ENCODE data around the gene PTPN14.
"Not testable (repeated sequence)": the region's sequence is repeated elsewhere in the genome, so short reads cannot be mapped to it uniquely, and the experiment has no call there.

PTPN14 gene

DNA sequence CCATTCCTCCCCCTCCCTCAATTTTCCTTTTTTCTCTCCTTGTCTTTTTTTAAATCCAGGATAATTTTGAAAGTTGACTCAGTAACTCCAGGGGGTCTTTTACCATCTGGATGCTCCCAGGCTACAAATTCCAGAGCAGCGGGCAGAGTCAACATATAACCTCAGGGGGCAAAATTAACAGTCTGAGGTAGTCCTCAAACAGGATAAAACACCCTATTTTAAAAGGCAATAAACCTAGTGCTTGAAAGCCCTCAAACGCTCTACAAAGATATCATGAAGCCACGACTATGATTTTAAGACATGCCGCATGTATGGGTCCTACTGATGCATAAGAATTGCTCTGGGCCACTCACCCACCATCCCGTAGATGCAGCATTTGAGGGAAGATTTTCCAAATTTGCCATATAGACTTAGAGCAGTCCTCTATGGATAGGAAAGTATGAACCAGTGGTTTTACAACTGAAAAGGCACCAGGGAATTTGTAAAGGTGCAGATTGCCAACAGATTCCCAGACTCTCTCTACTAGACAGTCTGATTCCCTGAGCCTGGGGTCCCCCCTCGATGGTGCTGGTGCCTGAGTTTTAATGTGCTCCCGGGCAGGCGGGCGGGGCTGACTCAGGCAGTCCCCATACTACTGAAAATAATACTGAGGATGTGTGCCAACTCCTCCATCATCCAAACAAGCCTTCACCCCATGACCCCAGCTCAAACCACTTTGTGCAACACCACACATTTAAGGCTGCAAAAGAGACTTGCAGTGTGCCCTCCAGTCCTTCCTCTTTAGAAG lies 37.2 kb downstream of the PTPN14 start:
- DNase-seq (ENCODE audit: extremely low read depth, low read depth), result no peak

DNA sequence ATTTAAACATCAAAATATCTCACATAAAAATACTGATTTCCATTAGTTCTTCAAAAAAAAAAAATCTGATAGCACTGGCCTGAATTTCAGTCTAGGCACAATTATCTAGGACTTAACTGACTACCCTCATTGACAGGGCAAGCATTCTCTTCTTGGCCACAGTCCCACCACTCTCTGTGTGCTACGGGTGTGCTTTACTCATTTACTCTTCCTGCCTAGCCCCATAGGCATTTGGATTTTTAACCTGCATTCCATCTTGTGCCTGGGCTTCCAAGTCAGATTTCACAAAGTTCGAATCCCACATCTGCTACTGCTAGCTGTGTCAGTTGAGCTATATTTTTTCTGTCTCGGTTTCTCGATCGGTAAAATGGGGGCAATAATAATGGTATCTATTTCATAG lies 38.0 kb downstream of the PTPN14 start:
- TF ChIP-seq, protein P1, sequence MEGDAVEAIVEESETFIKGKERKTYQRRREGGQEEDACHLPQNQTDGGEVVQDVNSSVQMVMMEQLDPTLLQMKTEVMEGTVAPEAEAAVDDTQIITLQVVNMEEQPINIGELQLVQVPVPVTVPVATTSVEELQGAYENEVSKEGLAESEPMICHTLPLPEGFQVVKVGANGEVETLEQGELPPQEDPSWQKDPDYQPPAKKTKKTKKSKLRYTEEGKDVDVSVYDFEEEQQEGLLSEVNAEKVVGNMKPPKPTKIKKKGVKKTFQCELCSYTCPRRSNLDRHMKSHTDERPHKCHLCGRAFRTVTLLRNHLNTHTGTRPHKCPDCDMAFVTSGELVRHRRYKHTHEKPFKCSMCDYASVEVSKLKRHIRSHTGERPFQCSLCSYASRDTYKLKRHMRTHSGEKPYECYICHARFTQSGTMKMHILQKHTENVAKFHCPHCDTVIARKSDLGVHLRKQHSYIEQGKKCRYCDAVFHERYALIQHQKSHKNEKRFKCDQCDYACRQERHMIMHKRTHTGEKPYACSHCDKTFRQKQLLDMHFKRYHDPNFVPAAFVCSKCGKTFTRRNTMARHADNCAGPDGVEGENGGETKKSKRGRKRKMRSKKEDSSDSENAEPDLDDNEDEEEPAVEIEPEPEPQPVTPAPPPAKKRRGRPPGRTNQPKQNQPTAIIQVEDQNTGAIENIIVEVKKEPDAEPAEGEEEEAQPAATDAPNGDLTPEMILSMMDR (IDR thresholded peaks at IDR 0.05; ENCODE audit: low read depth, low read length), result no peak
- no peak for DNase-seq (ENCODE audit: extremely low read depth, low read depth)

More for the DNA sequence above, 37.2 kb downstream of the PTPN14 start:
- TF ChIP-seq, protein P1 (IDR thresholded peaks at IDR 0.05; ENCODE audit: low read depth, low read length), result no peak

DNA sequence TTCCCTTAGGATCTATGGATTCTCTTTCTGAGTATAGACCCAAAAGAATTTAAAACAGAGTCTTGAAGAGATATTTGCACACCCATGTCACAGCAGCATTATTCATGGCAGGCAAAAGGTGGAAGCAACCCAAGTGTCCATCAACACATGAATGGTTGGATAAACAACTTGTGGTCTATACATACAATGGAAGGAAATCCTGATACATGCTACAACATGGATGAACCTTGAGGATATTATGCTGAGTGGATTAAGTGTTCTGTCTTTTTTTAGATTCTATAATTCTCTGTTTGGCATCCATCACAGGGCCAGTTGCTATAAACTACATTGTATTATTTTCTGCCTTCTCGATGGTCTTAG lies 39.8 kb downstream of the PTPN14 start:
- DNase-seq (ENCODE audit: extremely low read depth, low read depth), result no peak
- TF ChIP-seq, protein P1 (IDR thresholded peaks at IDR 0.05; ENCODE audit: low read depth, low read length), result no peak

DNA sequence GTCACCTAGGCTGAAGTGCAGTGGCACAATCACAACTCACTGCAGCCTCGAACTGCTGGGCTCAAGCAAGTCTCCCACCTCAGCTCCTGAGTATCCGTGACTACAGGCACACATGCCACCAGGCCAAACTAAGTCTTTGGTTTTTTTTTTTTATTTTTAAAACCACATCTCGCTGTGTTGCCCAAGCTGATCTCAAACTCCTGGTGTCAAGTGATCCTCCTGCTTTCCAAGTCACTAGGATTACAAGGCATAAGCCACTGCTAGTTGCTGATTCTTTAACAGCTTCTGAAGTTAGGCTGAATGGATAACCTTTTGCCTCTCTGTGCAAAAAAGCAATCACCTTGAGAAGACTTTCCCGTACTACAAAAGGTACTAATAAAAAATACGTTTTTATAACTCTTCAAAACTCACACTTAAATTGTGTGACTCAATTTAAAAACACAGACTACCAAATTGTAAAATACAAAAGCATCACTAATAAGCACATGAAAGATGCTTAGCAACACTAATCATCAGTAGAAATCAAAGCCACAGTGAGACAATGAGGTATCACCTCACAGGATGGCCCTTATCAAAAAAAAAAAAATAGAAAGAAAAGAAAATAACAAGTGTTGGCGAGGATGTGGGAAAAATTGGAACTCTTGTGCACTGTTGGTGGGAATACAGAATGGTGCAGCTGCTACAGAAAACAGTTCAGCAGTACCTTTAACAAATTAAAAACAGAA lies 40.3 kb downstream of the PTPN14 start:
- DNase-seq (ENCODE audit: extremely low read depth, low read depth), result no peak
- TF ChIP-seq, protein P1 (IDR thresholded peaks at IDR 0.05; ENCODE audit: low read depth, low read length), result no peak

DNA sequence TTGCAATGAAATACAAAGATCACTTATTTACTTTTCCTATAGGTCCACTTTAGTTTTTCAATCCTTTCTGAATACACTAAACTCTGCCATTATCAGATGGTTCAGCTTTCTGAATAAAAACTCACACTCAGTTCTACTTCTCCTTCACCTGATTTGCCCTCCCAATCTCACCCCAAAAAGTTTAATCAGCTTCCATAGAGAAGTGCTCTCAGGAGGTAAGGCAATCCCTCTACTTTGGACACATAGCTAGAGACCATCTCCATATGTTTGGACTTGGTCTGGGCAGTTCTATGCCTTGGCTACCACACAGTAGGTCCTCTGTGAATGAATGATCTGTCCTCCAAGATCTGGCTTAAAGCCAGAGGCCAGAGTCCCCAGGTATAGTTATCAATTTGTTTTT lies 40.9 kb downstream of the PTPN14 start:
- TF ChIP-seq, protein P1 (IDR thresholded peaks at IDR 0.05; ENCODE audit: low read depth, low read length), result no peak
- DNase-seq (ENCODE audit: extremely low read depth, low read depth), result no peak

DNA sequence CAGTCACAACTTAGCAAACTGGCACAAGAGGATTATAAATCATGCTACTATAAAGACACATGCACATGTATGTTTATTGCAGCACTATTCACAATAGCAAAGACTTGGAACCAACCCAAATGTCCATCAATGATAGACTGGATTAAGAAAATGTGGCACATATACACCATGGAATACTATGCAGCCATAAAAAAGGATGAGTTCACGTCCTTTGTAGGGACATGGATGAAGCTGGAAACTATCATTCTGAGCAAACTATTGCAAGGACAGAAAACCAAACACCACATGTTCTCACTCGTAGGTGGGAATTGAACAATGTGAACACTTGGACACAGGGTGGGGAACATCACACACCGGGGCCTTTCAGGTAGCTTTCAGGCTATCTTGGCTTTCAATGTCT lies 41.8 kb downstream of the PTPN14 start:
- not testable (repeated sequence) for DNase-seq (ENCODE audit: extremely low read depth, low read depth)

DNA sequence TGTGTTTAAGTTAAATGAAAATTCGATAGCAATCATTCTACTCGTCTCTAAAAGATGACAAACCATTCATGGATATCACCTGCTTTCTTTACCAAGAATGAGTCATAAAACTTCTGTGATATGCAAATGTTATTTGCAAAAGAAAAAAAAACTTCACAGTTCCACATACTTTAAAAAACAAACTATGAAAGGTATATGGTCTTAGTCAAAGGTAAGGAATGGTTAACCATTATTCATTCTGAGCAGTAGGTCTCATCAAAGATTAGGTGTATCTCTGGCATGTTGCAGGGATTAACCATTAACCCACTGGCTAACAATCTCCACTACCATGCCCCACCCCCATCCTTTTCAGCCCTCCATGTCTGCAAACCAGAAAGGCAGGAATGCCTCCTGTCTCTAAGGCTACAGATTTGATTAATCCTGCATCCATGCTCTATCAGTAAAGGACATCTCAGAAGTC lies 44.4 kb downstream of the PTPN14 start:
- DNase-seq (ENCODE audit: extremely low read depth, low read depth), result no peak
- TF ChIP-seq, protein P1 (IDR thresholded peaks at IDR 0.05; ENCODE audit: low read depth, low read length), result no peak

Data from AG09319 (cell line).